K562 (cell line): ENCODE data around the gene KIF26A. TPM values are rescaled to one million over a fixed set of nuclear protein-coding genes. Genes with fewer than 3 reads are reported as not detected.

ENCODE experiments used
- GABPA ChIP-seq: fragments of 200-800 bp; sonication (Bioruptor generic); conservative IDR thresholded peaks from 2 replicates; pipeline ENCODE4 v1.6.1; 2016; ENCODE audit warnings: low read depth, missing genetic modification characterization, missing compliant biosample characterization
- MGA ChIP-seq: fragments of 450-650 bp; IDR thresholded peaks from 2 replicates; pipeline ENCODE4 v1.6.1; 2016; ENCODE audit warnings: mild to moderate bottlenecking, moderate library complexity
- polyA plus RNA-seq, 8 experiments: library from polyadenylated mRNA; depleted of rRNA in 4 of 8; stranded (reverse) in 5 of 8; unstranded in 3 of 8; fragments of >200 nt; fragmentation: Nextera tagmentation in 2 of 8; fragmentation: Illumina TruSeq in 1 of 8; extraction: Ambion mirVana in 2 of 8; extraction: Trizol in 1 of 8; gene quantifications; 2 replicates each; pipeline versions ENCODE4 v1.2.1 to v1.2.3, GENCODE V29; 2011 to 2014; ENCODE audit warnings: inconsistent platforms in 1 of 8, missing spikeins in 1 of 8
- total RNA-seq, 7 experiments: library from RNA; depleted of rRNA in 6 of 7; stranded (reverse); fragments of >200 nt in 6 of 7; fragmentation: Illumina TruSeq in 2 of 7; extraction: Trizol in 2 of 7; gene quantifications; 2 replicates each; pipeline versions ENCODE4 v1.2.1 to v1.2.3, GENCODE V29; 2011 to 2021; ENCODE audit warnings: low replicate concordance in 1 of 7

Gene KIF26A
- total and polyA plus RNA-seq, 9 of the 15 experiments (the other 6 are each of a cell fraction or from before 2014, with no cell fraction given): 0.04 TPM; not detected in 8

DNA sequence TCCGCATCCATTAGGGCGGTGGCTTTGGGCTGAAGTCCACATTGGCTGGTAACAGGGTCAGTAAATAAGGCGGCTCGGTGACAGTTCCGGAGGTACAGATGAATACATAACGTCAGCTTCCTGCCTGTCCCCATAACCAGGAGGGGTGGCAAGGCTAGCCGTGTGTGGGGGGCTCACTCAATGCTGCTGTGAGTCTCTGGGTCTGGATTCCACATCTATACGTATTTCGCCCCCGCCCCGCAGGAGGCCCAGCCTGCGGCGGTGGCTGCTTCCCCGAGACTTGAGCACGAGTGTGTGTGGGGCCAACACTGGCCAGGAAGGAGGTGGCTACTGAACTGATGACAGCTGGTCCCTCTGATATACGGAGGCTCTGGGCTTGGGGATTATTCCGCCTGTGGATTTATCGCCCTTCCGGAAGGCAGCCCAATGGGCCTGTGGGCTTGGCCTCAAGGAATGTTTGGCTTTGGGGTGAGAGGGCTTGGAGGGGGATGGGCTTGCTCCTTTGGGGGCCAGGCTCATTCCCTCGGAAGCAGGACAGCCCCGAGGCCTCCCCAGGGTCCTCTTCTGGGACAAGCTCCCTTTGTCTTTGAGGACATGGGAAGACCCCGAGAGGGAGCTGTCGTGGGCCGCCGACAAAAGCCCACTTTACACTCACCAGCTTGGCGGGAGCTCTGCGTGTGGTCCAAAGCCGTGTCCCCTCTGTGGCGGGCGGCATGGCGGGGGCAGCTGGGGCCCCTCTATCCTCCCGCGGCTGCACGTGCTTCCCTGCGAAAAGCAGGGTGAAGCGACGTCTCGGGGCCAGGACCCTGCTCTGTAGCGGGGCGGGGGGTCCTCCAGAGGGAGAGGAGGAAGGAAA is 82.1 kb downstream of the KIF26A start (continued):
- TF ChIP-seq GABPA (tag) (peak; percentile 41; the same call in 1 of the 2 replicates), MGA (peak; percentile 33; the same call in 1 of the 2 replicates)
